HG03135 (cell line): ENCODE measurements around the gene IRF7.
"Not testable (repeated sequence)": the region's sequence is repeated elsewhere in the genome, so short reads cannot be mapped to it uniquely, and the experiment has no call there.

ENCODE experiments used
- ATAC-seq: cut with Tn5 transposase; IDR thresholded peaks from one replicate; pipeline ENCODE4 v1.9.1; 2021; ENCODE audit warnings: mild to moderate bottlenecking, moderate library complexity; ENCODE audit not compliant: unreplicated experiment

Gene IRF7

GRCh38 chr11:586376-587316 lies 29.1 kb downstream of the IRF7 start:
- no peak for ATAC-seq

- no peak for ATAC-seq
Measured at GRCh38 chr11:584287-584686, 31.5 kb downstream of the IRF7 start.

- ATAC-seq, result no peak
Measured at GRCh38 chr11:581752-582151, 34.0 kb downstream of the IRF7 start.

GRCh38 chr11:581342-581741 lies 34.4 kb downstream of the IRF7 start:
- no peak for ATAC-seq

- no peak for ATAC-seq
Measured at GRCh38 chr11:579830-580601, 35.7 kb downstream of the IRF7 start.

GRCh38 chr11:578276-579035 lies 37.3 kb downstream of the IRF7 start:
- no peak for ATAC-seq

- ATAC-seq, result no peak
Measured at GRCh38 chr11:577611-577894, 38.2 kb downstream of the IRF7 start.

GRCh38 chr11:576811-577610 lies 38.7 kb downstream of the IRF7 start:
- ATAC-seq, result no peak

- ATAC-seq, result peak; percentile 76
Measured at GRCh38 chr11:575996-576768, 39.6 kb downstream of the IRF7 start, which contains the start of gene PHRF1. Gene PHRF1, plus strand, starts transcription at chr11:576470. Its CDS starts 5,043 bp downstream, at chr11:581513.

- ATAC-seq, result peak; percentile 23
Measured at GRCh38 chr11:575313-575995, 40.3 kb downstream of the IRF7 start.

GRCh38 chr11:574632-575312 lies 41.0 kb downstream of the IRF7 start:
- ATAC-seq, result no peak

GRCh38 chr11:574031-574570 lies 41.6 kb downstream of the IRF7 start:
- ATAC-seq, result not testable (repeated sequence)

- ATAC-seq, result no peak
Measured at GRCh38 chr11:573146-573759, 42.5 kb downstream of the IRF7 start.

- no peak for ATAC-seq
Measured at GRCh38 chr11:571802-572185, 44.0 kb downstream of the IRF7 start.

GRCh38 chr11:569158-569885 lies 46.4 kb downstream of the IRF7 start:
- no peak for ATAC-seq

GRCh38 chr11:568306-569157 lies 47.2 kb downstream of the IRF7 start:
- ATAC-seq, result peak; percentile 83
